Measurements from ENCODE around the gene IL31.

IL31 gene

DNA sequence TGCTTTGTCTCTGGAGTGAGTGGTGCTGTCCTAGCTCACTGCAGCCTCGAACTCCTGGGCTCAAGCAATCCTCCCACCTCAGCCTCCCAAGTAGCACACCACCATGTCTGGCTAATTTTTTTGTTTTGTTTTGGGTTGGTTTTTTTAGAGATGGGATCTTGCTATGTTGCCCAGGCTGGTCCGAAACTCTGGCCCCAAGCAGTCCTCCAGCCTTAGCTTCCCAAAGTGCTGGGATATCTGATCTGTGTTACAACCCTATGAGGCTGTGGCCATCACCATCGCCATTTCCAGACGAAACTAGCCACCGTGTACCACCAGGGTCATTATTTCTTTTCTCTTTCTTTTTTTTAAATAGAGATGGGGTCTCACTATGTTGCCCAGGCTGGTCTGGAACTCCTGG lies 2.6 kb downstream of the IL31 start:
- Histone ChIP-seq H3K27me3 (replicated peaks; ENCODE audit: control insufficient read depth, insufficient read depth, low read length) (peaks cover 13% of the 10 kb centered on the region), H3K9ac (ENCODE audit: low read length) (no peak overlapping the region), H3K4me3 (ENCODE audit: low read length) (no peak overlapping the region), H3K4me1 (ENCODE audit: control insufficient read depth, insufficient read depth, low read length) (no peaks in the 10 kb centered on the region), H3K9me3 (ENCODE audit: control insufficient read depth, low read length) (no peaks in the 10 kb centered on the region), H3K36me3 (ENCODE audit: control insufficient read depth, insufficient read depth, low read length, severe bottlenecking) (no peaks in the 10 kb centered on the region)
- DNase-seq (ENCODE audit: low read depth): no peak

DNA sequence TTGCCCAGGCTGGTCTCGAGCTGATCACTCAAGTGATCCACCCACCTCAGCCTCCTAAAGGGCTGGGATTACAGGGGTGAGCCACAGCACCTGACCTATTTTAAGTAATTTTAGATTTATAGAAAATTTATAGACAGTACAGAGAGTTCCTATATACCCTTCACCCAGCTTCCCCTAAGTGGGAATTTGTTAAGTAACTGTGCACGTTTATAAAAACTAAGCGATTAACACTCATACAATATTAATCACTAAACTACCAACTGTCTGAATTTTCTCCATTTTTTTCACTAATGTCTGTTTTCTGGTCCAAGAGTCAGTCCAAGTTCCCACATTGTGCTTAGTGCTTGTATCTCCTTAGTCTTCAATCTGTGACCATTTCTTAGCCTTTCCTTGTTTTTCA lies 5.5 kb downstream of the IL31 start:
- no peaks in the 10 kb centered on the region for H3K9me3 ChIP-seq (ENCODE audit: control insufficient read depth, low read length)
- no peak overlapping the region for H3K4me3 ChIP-seq (ENCODE audit: low read length)
- H3K9ac ChIP-seq (ENCODE audit: low read length): no peak overlapping the region
- no peaks in the 10 kb centered on the region for H3K4me1 ChIP-seq (ENCODE audit: control insufficient read depth, insufficient read depth, low read length)
- no peak for DNase-seq (ENCODE audit: low read depth)
- no peaks in the 10 kb centered on the region for H3K36me3 ChIP-seq (ENCODE audit: control insufficient read depth, insufficient read depth, low read length, severe bottlenecking)
- H3K27me3 ChIP-seq (replicated peaks; ENCODE audit: control insufficient read depth, insufficient read depth, low read length): peaks cover 7% of the 10 kb centered on the region

DNA sequence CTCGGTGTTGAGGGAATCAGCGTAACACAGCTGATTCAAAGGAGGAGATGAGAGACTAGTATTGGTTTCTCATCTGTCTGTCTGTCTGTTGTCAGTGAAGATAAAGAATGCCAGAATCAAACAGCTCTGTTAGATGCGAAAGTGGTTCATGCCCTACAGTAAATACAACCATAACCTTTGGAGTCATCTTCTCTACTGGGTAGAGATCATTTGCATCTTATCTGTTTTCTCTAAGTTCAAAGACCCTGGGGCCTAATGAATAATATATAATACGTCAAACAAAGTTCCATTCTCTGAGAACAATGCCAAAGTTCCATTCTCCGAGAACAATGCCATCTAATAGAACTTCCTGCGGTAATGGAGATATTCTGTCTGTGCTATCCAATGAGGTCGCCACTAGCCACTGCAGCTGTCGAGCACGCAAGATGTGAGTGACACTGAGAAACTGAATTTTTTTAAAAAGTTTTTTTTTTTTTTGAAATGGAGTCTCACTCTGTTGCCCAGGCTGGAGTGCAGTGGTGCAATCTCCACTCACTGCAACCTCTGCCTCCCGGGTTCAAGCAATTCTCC lies 6.6 kb downstream of the IL31 start:
- Histone ChIP-seq H3K36me3 (ENCODE audit: control insufficient read depth, insufficient read depth, low read length, severe bottlenecking) (no peaks in the 10 kb centered on the region), H3K4me1 (ENCODE audit: control insufficient read depth, insufficient read depth, low read length) (no peaks in the 10 kb centered on the region), H3K4me3 (ENCODE audit: low read length) (no peak overlapping the region), H3K9me3 (ENCODE audit: control insufficient read depth, low read length) (no peaks in the 10 kb centered on the region), H3K27me3 (replicated peaks; ENCODE audit: control insufficient read depth, insufficient read depth, low read length) (peaks cover 7% of the 10 kb centered on the region), H3K9ac (ENCODE audit: low read length) (no peak overlapping the region)
- DNase-seq (ENCODE audit: low read depth): no peak

DNA sequence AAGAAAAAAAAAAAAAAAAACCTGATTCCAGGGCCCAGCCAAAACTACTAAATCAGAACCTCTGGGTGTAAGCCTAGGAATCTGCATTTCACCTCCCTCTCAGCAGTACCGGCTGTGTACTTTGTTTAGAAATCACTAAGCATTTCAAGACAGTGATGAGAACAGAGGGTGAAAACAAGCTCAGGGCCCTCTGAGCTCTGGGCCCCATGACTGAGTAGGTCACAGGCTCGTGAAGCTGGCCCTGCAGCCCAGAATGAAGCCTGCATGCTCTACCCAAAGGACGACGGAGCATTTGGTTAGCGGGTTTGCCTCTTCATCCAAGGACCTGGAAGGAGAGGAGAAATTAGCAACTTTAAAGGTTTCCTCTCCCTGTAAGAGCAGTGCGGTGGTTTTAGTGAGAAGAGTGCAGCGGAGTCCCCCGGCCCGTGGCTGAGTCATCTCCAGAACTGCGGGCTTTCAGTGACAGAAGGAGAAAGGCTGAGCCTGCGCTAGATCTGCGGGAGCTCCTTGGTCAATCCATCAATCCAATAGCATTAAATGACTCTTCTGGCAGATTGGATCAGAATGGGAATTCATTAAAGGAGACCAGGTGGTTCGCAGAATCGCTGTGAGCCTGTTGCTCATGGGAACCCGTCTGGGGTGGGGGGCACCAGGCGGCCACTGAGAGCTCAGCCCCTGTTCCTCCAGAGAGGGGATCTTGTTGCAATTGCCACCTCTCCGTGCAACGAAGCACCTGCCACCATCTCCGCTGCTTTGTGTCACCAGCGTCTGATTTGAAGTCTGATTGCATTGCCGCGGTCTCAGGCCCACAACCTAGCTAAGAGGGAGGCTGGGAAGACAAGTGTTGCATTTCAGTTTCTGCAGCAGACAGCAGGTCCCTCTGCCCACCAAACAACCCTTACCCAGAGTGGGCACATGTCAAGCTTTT lies 7.3 kb downstream of the IL31 start:
- Histone ChIP-seq H3K36me3 (ENCODE audit: control insufficient read depth, insufficient read depth, low read length, severe bottlenecking) (no peaks in the 10 kb centered on the region), H3K4me1 (ENCODE audit: control insufficient read depth, insufficient read depth, low read length) (no peaks in the 10 kb centered on the region), H3K4me3 (ENCODE audit: low read length) (no peak overlapping the region), H3K9ac (ENCODE audit: low read length) (no peak overlapping the region), H3K27me3 (replicated peaks; ENCODE audit: control insufficient read depth, insufficient read depth, low read length) (peaks cover 7% of the 10 kb centered on the region), H3K9me3 (ENCODE audit: control insufficient read depth, low read length) (no peaks in the 10 kb centered on the region)
- no peak for DNase-seq (ENCODE audit: low read depth)

DNA sequence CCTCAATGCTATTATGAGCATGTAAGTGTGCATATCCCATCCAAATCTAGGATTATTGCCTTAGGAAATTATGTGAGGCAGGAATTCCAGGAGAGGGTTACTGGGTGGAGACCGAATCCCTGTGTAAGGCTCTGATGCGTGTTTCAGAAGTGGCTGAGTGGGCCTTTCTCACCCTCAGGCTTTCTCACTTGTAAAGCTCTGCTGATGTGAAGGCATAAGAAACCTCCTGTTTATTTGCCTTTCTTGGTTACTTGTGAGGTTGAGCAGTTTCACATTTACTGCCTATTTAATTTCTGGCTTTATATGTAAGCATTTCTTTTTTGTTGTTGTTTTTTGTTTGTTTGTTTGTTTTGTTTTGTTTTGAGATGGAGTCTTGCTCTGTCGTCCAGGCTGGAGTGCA lies 11.0 kb downstream of the IL31 start:
- H3K4me3 ChIP-seq (ENCODE audit: low read length): no peak overlapping the region
- H3K36me3 ChIP-seq (ENCODE audit: control insufficient read depth, insufficient read depth, low read length, severe bottlenecking): no peaks in the 10 kb centered on the region
- no peaks in the 10 kb centered on the region for H3K9me3 ChIP-seq (ENCODE audit: control insufficient read depth, low read length)
- DNase-seq (ENCODE audit: low read depth): no peak
- H3K4me1 ChIP-seq (ENCODE audit: control insufficient read depth, insufficient read depth, low read length): no peaks in the 10 kb centered on the region
- no peak overlapping the region for H3K9ac ChIP-seq (ENCODE audit: low read length)
- no peaks in the 10 kb centered on the region for H3K27me3 ChIP-seq (replicated peaks; ENCODE audit: control insufficient read depth, insufficient read depth, low read length)

DNA sequence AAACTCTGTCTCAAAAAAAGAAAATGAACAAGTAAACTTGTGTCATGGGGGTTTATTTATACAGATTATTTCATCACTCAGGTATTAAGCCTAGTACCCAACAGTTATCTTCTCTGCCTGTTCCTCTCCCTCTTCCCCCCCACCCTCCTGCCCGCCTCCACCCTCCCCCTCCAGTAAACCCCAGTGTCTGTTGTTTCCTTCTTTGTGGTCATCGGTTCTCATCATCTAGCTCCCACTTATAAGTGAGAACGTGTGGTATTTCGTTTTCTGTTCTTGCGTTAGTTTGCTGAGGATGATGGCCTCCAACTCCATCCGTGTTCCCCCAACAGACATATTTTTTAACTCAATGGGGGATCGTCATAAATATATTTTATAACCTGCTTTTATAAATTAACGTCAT lies 12.3 kb downstream of the IL31 start:
- no peaks in the 10 kb centered on the region for H3K4me1 ChIP-seq (ENCODE audit: control insufficient read depth, insufficient read depth, low read length)
- H3K27me3 ChIP-seq (replicated peaks; ENCODE audit: control insufficient read depth, insufficient read depth, low read length): no peaks in the 10 kb centered on the region
- no peaks in the 10 kb centered on the region for H3K36me3 ChIP-seq (ENCODE audit: control insufficient read depth, insufficient read depth, low read length, severe bottlenecking)
- H3K9me3 ChIP-seq (ENCODE audit: control insufficient read depth, low read length): no peaks in the 10 kb centered on the region
- no peak overlapping the region for H3K9ac ChIP-seq (ENCODE audit: low read length)
- DNase-seq (ENCODE audit: low read depth): no peak
- H3K4me3 ChIP-seq (ENCODE audit: low read length): no peak overlapping the region

DNA sequence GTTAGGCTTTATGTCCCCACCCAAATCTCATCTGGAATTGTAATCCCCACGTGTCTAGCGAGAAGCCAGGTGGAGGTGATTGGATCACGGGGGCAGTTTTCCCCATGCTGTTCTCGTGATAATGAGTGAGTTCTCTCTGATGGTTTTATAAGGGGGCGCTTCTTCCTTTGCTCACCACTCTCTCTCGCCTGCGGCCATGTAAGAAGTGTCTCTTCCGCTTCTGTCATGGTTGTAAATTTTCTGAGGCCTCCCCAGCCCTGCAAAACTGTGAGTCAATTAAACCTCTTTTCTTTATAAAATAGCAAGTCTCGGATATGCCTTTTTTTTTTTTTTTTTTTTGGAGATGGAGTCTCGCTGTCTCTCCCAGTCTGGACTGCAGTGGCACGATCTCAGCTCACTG lies 13.3 kb downstream of the IL31 start:
- DNase-seq (ENCODE audit: low read depth): no peak
- Histone ChIP-seq H3K9me3 (ENCODE audit: control insufficient read depth, low read length) (no peaks in the 10 kb centered on the region), H3K27me3 (replicated peaks; ENCODE audit: control insufficient read depth, insufficient read depth, low read length) (no peaks in the 10 kb centered on the region), H3K36me3 (ENCODE audit: control insufficient read depth, insufficient read depth, low read length, severe bottlenecking) (no peaks in the 10 kb centered on the region), H3K9ac (ENCODE audit: low read length) (no peak overlapping the region), H3K4me3 (ENCODE audit: low read length) (no peak overlapping the region), H3K4me1 (ENCODE audit: control insufficient read depth, insufficient read depth, low read length) (no peaks in the 10 kb centered on the region)

DNA sequence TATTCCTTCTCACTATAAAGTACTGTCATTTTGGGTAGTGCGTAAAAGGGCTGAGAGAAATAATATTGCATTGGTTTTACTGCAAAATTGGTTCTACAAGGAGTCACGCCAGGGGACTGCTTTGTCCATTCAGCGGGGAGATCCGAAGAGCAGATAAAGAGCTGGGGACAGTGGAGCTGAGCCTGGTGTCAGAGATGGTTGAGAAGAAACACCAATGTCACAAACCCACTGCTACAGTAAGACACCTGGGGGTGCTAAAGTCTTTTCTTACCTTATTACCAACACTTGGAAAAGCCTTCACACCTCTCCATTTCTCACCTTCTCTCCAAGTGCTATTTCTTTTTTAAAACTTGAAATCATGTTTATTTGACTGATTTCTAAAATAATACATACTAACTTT lies 14.1 kb downstream of the IL31 start:
- Histone ChIP-seq H3K9me3 (ENCODE audit: control insufficient read depth, low read length) (no peaks in the 10 kb centered on the region), H3K27me3 (replicated peaks; ENCODE audit: control insufficient read depth, insufficient read depth, low read length) (no peaks in the 10 kb centered on the region), H3K9ac (ENCODE audit: low read length) (no peak overlapping the region), H3K36me3 (ENCODE audit: control insufficient read depth, insufficient read depth, low read length, severe bottlenecking) (no peaks in the 10 kb centered on the region), H3K4me1 (ENCODE audit: control insufficient read depth, insufficient read depth, low read length) (no peaks in the 10 kb centered on the region), H3K4me3 (ENCODE audit: low read length) (no peak overlapping the region)
- no peak for DNase-seq (ENCODE audit: low read depth)

DNA sequence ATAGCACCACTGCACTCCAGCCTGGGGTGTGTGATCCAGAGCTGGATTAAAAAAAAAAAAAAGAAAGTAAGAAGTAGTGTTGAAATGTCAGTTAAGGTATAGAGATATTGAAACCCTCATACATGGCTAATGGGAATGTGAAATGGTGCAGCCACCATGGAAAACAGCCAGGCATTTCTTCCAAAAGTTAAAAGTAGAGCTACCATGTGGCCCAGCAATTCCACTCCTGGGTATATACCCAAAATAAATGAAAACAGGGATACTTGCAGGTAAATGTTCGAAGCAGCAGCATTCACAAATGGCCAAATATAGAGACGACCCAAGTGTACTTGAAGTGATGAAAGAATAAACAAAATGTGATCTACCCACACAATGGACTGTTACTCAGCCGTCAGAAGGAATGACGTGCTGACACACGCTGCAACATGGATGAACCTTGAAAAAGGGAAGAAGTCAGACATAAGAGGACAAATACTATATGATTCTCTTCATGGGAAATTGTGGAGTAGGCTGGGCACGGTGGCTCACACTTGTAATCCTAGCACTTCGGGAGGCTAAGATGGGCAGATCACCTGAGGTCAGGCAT lies 15.2 kb downstream of the IL31 start:
- H3K4me3 ChIP-seq (ENCODE audit: low read length): no peak overlapping the region
- no peak for DNase-seq (ENCODE audit: low read depth)
- H3K9me3 ChIP-seq (ENCODE audit: control insufficient read depth, low read length): no peaks in the 10 kb centered on the region
- no peaks in the 10 kb centered on the region for H3K36me3 ChIP-seq (ENCODE audit: control insufficient read depth, insufficient read depth, low read length, severe bottlenecking)
- no peak overlapping the region for H3K9ac ChIP-seq (ENCODE audit: low read length)
- H3K4me1 ChIP-seq (ENCODE audit: control insufficient read depth, insufficient read depth, low read length): no peaks in the 10 kb centered on the region
- H3K27me3 ChIP-seq (replicated peaks; ENCODE audit: control insufficient read depth, insufficient read depth, low read length): no peaks in the 10 kb centered on the region

DNA sequence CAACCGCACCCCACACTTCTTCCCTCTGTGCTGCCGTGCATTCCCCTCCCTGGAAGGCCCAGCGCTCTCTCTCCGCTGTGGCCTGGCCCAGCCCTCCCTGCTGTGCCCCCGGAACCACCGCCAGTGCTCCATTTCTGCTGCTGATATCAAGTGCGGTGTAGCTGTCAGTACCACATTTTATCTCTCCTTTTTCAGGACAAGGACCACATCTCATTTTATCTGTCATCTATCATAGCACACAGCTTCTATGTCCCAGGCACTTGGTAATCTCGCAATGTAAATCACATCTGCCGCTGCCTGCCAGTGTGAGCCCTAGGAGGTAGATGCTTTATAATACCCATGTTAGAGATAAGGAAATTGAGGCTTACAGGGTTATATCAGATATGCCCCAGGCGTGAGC lies 18.3 kb downstream of the IL31 start:
- Histone ChIP-seq H3K4me1 (ENCODE audit: control insufficient read depth, insufficient read depth, low read length) (no peaks in the 10 kb centered on the region), H3K9me3 (ENCODE audit: control insufficient read depth, low read length) (no peaks in the 10 kb centered on the region), H3K4me3 (ENCODE audit: low read length) (no peak overlapping the region), H3K9ac (ENCODE audit: low read length) (no peak overlapping the region), H3K27me3 (replicated peaks; ENCODE audit: control insufficient read depth, insufficient read depth, low read length) (no peaks in the 10 kb centered on the region), H3K36me3 (ENCODE audit: control insufficient read depth, insufficient read depth, low read length, severe bottlenecking) (no peaks in the 10 kb centered on the region)
- no peak for DNase-seq (ENCODE audit: low read depth)

DNA sequence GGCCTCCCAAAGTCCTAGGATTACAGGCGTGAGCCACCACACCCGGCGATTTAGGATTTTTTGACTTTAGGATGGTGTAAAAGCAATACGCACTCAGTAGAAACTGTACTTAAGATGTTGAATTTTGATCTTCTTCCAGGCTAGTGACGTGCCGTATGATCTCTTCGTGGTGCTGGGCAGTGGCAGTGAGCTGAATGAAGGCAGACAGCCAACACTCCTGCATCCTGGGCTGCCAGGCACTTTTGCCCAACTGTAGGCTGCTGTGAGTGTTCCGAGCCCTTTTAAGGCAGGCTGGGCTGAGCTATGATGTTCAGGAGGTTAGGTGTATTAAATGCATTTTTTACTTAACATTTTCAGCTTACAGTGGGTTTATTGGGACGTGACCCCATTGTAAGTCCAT lies 21.3 kb downstream of the IL31 start:
- H3K27me3 ChIP-seq (replicated peaks; ENCODE audit: control insufficient read depth, insufficient read depth, low read length): no peaks in the 10 kb centered on the region

More for the DNA sequence above, 21.3 kb downstream of the IL31 start:
- no peak for DNase-seq (ENCODE audit: low read depth)
- Histone ChIP-seq H3K4me3 (ENCODE audit: low read length) (no peak overlapping the region), H3K9ac (ENCODE audit: low read length) (no peak overlapping the region), H3K4me1 (ENCODE audit: control insufficient read depth, insufficient read depth, low read length) (no peaks in the 10 kb centered on the region), H3K36me3 (ENCODE audit: control insufficient read depth, insufficient read depth, low read length, severe bottlenecking) (no peaks in the 10 kb centered on the region), H3K9me3 (ENCODE audit: control insufficient read depth, low read length) (no peaks in the 10 kb centered on the region)

All from adipocyte (in vitro differentiated cells).